Testis (tissue), 2 donors: Measurements from ENCODE around the gene TRPM3.

Experiments
- CTCF ChIP-seq, 3 experiments: fragments of 450-650 bp in 2 of 3; fragments of 200-600 bp in 1 of 3; sonication (generic) in 1 of 3; IDR thresholded peaks; one replicate each; pipeline ENCODE4 v1.5.1; 2016 to 2019; ENCODE audit warnings: antibody characterized with exemption in 3 of 3, mild to moderate bottlenecking in 2 of 3, moderate library complexity in 1 of 3
- POLR2A ChIP-seq: fragments of 450-650 bp; IDR thresholded peaks from one replicate; pipeline ENCODE4 v1.6.1; 2017; ENCODE audit warnings: antibody characterized with exemption, mild to moderate bottlenecking, moderate library complexity

- TF ChIP-seq CTCF (IDR thresholded peaks at IDR 0.05) (no peak), POLR2A (no peak)
Measured at GRCh38 chr9:70615464-70616138, 505.8 kb downstream of the TRPM3 start.
